Epithelial cell of esophagus (primary cell): ENCODE measurements around the gene CSNK1E.

Experiments
- DNase-seq: peaks from one replicate; pipeline ENCODE4 v3.0.0; 2010; ENCODE audit warnings: low read depth
- H3K4me3 ChIP-seq: 2 replicates; pipeline ENCODE4 v1.5.1; 2011; ENCODE audit warnings: mild to moderate bottlenecking, low read length, control low read depth
- CTCF ChIP-seq: IDR thresholded peaks from 2 replicates; pipeline ENCODE4 v1.5.1; 2011; ENCODE audit warnings: low read depth, mild to moderate bottlenecking, low read length, control low read depth, inconsistent platforms; ENCODE audit not compliant: insufficient read depth; ENCODE audit errors: missing control alignments

Gene CSNK1E

DNA sequence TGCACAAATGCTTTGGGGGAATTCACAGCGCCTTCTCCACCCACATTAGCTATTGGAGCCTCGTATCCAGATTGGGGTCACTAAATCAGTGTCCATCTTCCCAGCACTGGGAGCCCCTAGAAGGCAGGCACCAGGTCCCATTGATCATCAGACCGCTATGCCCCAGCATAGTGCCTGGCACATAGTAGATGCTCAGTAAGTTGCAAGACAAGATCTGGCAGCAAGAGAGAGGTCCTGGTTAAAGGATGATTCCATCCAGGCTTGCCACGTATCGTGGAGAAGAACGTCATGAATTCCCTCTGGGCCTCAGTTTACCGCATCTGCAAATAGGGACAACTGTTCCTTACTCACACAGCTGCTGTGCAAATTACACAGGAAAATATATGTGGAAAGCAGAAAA is 46.1 kb downstream of the CSNK1E start:
- no peak for TF ChIP-seq CTCF
- no peak for DNase-seq
- no peak overlapping the region for H3K4me3 ChIP-seq

- no peak for DNase-seq
- no peak overlapping the region for H3K4me3 ChIP-seq
- TF ChIP-seq CTCF = no peak
Observed at GRCh38 chr22:38270091-38270992, 46.9 kb downstream of the CSNK1E start.

- no peak for DNase-seq
- no peak overlapping the region for H3K4me3 ChIP-seq
- TF ChIP-seq CTCF = no peak
Observed at GRCh38 chr22:38269466-38269865, 47.8 kb downstream of the CSNK1E start.

- no peak for DNase-seq
- TF ChIP-seq CTCF = no peak
- no peak overlapping the region for H3K4me3 ChIP-seq
Observed at GRCh38 chr22:38267086-38267485, 50.1 kb downstream of the CSNK1E start.

- H3K4me3 ChIP-seq = no peak overlapping the region
- DNase-seq = no peak
- no peak for TF ChIP-seq CTCF
Observed at GRCh38 chr22:38266120-38266519, 51.1 kb downstream of the CSNK1E start.

GRCh38 chr22:38264322-38264843 is 52.9 kb downstream of the CSNK1E start:
- no peak for TF ChIP-seq CTCF
- H3K4me3 ChIP-seq = no peak overlapping the region
- no peak for DNase-seq
